SK-N-SH (cell line): Measurements from ENCODE around the gene TAMALIN. TPM values are rescaled to one million over a fixed set of nuclear protein-coding genes. Genes with fewer than 3 reads are reported as not detected.

Experiments
- CTCF ChIA-PET: fragments of 300-600, 350-600 bp; formaldehyde crosslinking; extraction: SDS; loops from one replicate; lab custom pipeline; 2021; lab: Yijun Ruan, JAX
- POLR2A ChIA-PET: fragments of 350-600 bp; sonication (Branson Sonifier 250); formaldehyde crosslinking; extraction: SDS; loops from one replicate; lab custom pipeline; 2020; ENCODE audit warnings: antibody characterized with exemption, inconsistent platforms; lab: Yijun Ruan, JAX
- DNase-seq: peaks from one replicate; pipeline ENCODE4 v3.0.0; 2012
- H2AFZ ChIP-seq: fragments of 200-600 bp; sonication (generic); 2 replicates; pipeline ENCODE4 v1.8.1; 2016; ENCODE audit warnings: antibody characterized with exemption, mild to moderate bottlenecking, low read depth
- H3F3A ChIP-seq: fragments of 200-600 bp; sonication (generic); replicated peaks from 2 replicates; pipeline ENCODE3; 2016; ENCODE audit warnings: antibody characterized with exemption, mild to moderate bottlenecking; ENCODE audit not compliant: insufficient read depth
- H3K27ac ChIP-seq, 2 experiments: fragments of 200-500 bp in 1 of 2; fragments of 200-600 bp in 1 of 2; sonication (Bioruptor generic) in 1 of 2; sonication (generic), shearing (Covaris generic) in 1 of 2; 2 replicates each; pipeline versions ENCODE4 v1.5.1 to v1.6.1; 2014 to 2016; ENCODE audit warnings: low read depth in 2 of 2, inconsistent platforms in 1 of 2, low read length in 1 of 2, mild to moderate bottlenecking in 1 of 2, mixed read lengths in 1 of 2
- H3K27me3 ChIP-seq: fragments of 200-600 bp; sonication (generic), shearing (Covaris generic); 2 replicates; pipeline ENCODE4 v1.6.1; 2016; ENCODE audit warnings: mixed run types; ENCODE audit not compliant: insufficient read depth
- H3K36me3 ChIP-seq, 2 experiments: fragments of 200-500 bp in 1 of 2; fragments of 200-600 bp in 1 of 2; sonication (Bioruptor generic) in 1 of 2; sonication (generic) in 1 of 2; replicated peaks in 1 of 2; 2 replicates each; pipeline versions ENCODE3 to v1.5.1; 2014 to 2016; ENCODE audit warnings: low read length in 1 of 2, mild to moderate bottlenecking in 1 of 2; ENCODE audit not compliant: insufficient read depth in 2 of 2, control insufficient read depth in 1 of 2
- H3K4me1 ChIP-seq, 2 experiments: fragments of 200-500 bp in 1 of 2; fragments of 200-600 bp in 1 of 2; sonication (Bioruptor generic) in 1 of 2; sonication (generic), shearing (Covaris generic) in 1 of 2; 2 replicates each; pipeline versions ENCODE4 v1.5.1 to v1.6.1; 2014 to 2016; ENCODE audit warnings: low read depth in 1 of 2, low read length in 1 of 2, mixed run types in 1 of 2; ENCODE audit not compliant: insufficient read depth in 2 of 2, control insufficient read depth in 1 of 2
- H3K4me2 ChIP-seq: fragments of 200-600 bp; sonication (generic), shearing (Covaris generic); 2 replicates; pipeline ENCODE4 v1.6.1; 2017; ENCODE audit warnings: mixed run types
- H3K4me3 ChIP-seq, 2 experiments: fragments of 200-500 bp in 1 of 2; fragments of 200-600 bp in 1 of 2; sonication (Bioruptor generic) in 1 of 2; sonication (generic), shearing (Covaris generic) in 1 of 2; 2 replicates each; pipeline versions ENCODE4 v1.5.1 to v1.8.1; 2014 to 2016; ENCODE audit warnings: low read depth in 2 of 2, inconsistent platforms in 1 of 2, low read length in 1 of 2, mild to moderate bottlenecking in 1 of 2, mixed read lengths in 1 of 2, moderate library complexity in 1 of 2
- H3K79me2 ChIP-seq: fragments of 200-600 bp; sonication (generic); 2 replicates; pipeline ENCODE4 v1.8.1; 2017; ENCODE audit warnings: mild to moderate bottlenecking; ENCODE audit not compliant: insufficient read depth
- H3K9ac ChIP-seq: fragments of 200-600 bp; sonication (generic); 2 replicates; pipeline ENCODE4 v1.6.1; 2017; ENCODE audit warnings: mixed run types
- H3K9me2 ChIP-seq: fragments of 200-600 bp; sonication (generic); 2 replicates; pipeline ENCODE4 v1.6.1; 2017; ENCODE audit warnings: mixed run types
- H3K9me3 ChIP-seq: fragments of 200-600 bp; sonication (generic); 2 replicates; pipeline ENCODE4 v1.6.1; 2017; ENCODE audit warnings: mixed run types, mild to moderate bottlenecking, moderate library complexity
- H4K20me1 ChIP-seq: fragments of 200-600 bp; sonication (generic); 2 replicates; pipeline ENCODE4 v1.6.1; 2017; ENCODE audit warnings: mild to moderate bottlenecking, mixed run types; ENCODE audit not compliant: insufficient read depth
- CHD2 ChIP-seq: fragments of 150-350 bp; IDR thresholded peaks from 2 replicates; pipeline ENCODE4 v1.6.1; 2018; ENCODE audit warnings: low read length; ENCODE audit not compliant: partially characterized antibody
- FOSL2 ChIP-seq: IDR thresholded peaks from 2 replicates; pipeline ENCODE4 v1.4.0; 2012; ENCODE audit warnings: low read depth, mild to moderate bottlenecking, moderate library complexity, borderline replicate concordance
- GABPA ChIP-seq: IDR thresholded peaks from 2 replicates; pipeline ENCODE4 v1.4.0; 2012; ENCODE audit warnings: low read depth, mild to moderate bottlenecking
- GATA2 ChIP-seq: sonication (generic); formaldehyde crosslinking; IDR thresholded peaks from 2 replicates; pipeline ENCODE4 v1.5.0; 2020; ENCODE audit warnings: mild to moderate bottlenecking, missing genetic modification reagents
- JUND ChIP-seq: IDR thresholded peaks from 2 replicates; pipeline ENCODE4 v1.4.0; 2012
- MEF2A ChIP-seq: IDR thresholded peaks from 2 replicates; pipeline ENCODE4 v1.4.0; 2012; ENCODE audit warnings: low read depth, borderline replicate concordance
- NFIC ChIP-seq: IDR thresholded peaks from 2 replicates; pipeline ENCODE4 v1.4.0; 2012; ENCODE audit warnings: borderline replicate concordance
- NRF1 ChIP-seq: IDR thresholded peaks from 2 replicates; pipeline ENCODE4 v1.6.1; 2012; ENCODE audit warnings: low read depth, mild to moderate bottlenecking, low read length
- RCOR1 ChIP-seq: fragments of 150-350 bp; IDR thresholded peaks from 2 replicates; pipeline ENCODE4 v1.6.1; 2017; ENCODE audit warnings: antibody characterized with exemption, low read length
- RXRA ChIP-seq: IDR thresholded peaks from 2 replicates; pipeline ENCODE4 v1.4.0; 2012; ENCODE audit warnings: low read depth, mild to moderate bottlenecking, borderline replicate concordance
- SMC3 ChIP-seq: IDR thresholded peaks from 2 replicates; pipeline ENCODE4 v1.6.1; 2012; ENCODE audit warnings: low read depth, low read length, improper control_type of control experiment
- TAF1 ChIP-seq: IDR thresholded peaks from 2 replicates; pipeline ENCODE4 v1.6.1; 2012; ENCODE audit warnings: low read depth, mild to moderate bottlenecking, low read length, moderate library complexity, borderline replicate concordance
- TCF12 ChIP-seq: IDR thresholded peaks from 2 replicates; pipeline ENCODE4 v1.4.0; 2012
- USF2 ChIP-seq: fragments of 150-350 bp; IDR thresholded peaks from 2 replicates; pipeline ENCODE4 v1.6.1; 2017; ENCODE audit warnings: antibody characterized with exemption, low read length, low read depth, borderline replicate concordance
- WGBS: methylation state at CpG from one replicate; pipeline ENCODE4 v1.1.6; 2017; ENCODE audit warnings: low lambda C conversion rate; 5-methylcytosine and 5-hydroxymethylcytosine counted together
- polyA plus RNA-seq, 3 experiments: library from polyadenylated mRNA; depleted of rRNA; stranded (reverse); fragments of >200 nt; gene quantifications; 2 replicates each; pipeline ENCODE4 v1.2.3, GENCODE V29; 2012
- TF ChIP-seq, protein P1 (sequence below): IDR thresholded peaks from 2 replicates; pipeline ENCODE4 v1.4.0; 2012; ENCODE audit warnings: low read depth
- TF ChIP-seq, protein P2 (sequence below): fragments of 200-600 bp; sonication (generic); IDR thresholded peaks from 2 replicates; pipeline ENCODE4 v1.6.1; 2017; ENCODE audit warnings: antibody characterized with exemption, mild to moderate bottlenecking, moderate library complexity
- TF ChIP-seq, protein P3 (sequence below): IDR thresholded peaks from 2 replicates; pipeline ENCODE4 v1.4.0; 2012; ENCODE audit warnings: low read depth, borderline replicate concordance

The TAMALIN gene
- polyA plus RNA-seq, 1 of the 3 experiments (the other 2 are of a cell fraction) = 2.4 TPM

GRCh38 chr12:51985154-51985835, 21.5 kb upstream of the TAMALIN start:
- H3K4me1 ChIP-seq = no peaks in the 10 kb centered on the region
- H4K20me1 ChIP-seq = no peaks in the 10 kb centered on the region
- H3K27me3 ChIP-seq = no peaks in the 10 kb centered on the region
- H3F3A ChIP-seq = no peaks in the 10 kb centered on the region
- H2AFZ ChIP-seq = no peak overlapping the region
- TF ChIP-seq GABPA (no peak), JUND (no peak), USF2 (no peak), GATA2 (CRISPR knock-in tag) (no peak), CHD2 (no peak), NFIC (no peak), SMC3 (no peak), FOSL2 (no peak), MEF2A (no peak), RCOR1 (no peak), NRF1 (no peak), RXRA (no peak), TCF12 (no peak), TAF1 (no peak)
- TF ChIP-seq, protein P1, sequence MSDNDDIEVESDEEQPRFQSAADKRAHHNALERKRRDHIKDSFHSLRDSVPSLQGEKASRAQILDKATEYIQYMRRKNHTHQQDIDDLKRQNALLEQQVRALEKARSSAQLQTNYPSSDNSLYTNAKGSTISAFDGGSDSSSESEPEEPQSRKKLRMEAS = no peak
- TF ChIP-seq, protein P2, sequence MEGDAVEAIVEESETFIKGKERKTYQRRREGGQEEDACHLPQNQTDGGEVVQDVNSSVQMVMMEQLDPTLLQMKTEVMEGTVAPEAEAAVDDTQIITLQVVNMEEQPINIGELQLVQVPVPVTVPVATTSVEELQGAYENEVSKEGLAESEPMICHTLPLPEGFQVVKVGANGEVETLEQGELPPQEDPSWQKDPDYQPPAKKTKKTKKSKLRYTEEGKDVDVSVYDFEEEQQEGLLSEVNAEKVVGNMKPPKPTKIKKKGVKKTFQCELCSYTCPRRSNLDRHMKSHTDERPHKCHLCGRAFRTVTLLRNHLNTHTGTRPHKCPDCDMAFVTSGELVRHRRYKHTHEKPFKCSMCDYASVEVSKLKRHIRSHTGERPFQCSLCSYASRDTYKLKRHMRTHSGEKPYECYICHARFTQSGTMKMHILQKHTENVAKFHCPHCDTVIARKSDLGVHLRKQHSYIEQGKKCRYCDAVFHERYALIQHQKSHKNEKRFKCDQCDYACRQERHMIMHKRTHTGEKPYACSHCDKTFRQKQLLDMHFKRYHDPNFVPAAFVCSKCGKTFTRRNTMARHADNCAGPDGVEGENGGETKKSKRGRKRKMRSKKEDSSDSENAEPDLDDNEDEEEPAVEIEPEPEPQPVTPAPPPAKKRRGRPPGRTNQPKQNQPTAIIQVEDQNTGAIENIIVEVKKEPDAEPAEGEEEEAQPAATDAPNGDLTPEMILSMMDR = no peak
- TF ChIP-seq, protein P3, sequence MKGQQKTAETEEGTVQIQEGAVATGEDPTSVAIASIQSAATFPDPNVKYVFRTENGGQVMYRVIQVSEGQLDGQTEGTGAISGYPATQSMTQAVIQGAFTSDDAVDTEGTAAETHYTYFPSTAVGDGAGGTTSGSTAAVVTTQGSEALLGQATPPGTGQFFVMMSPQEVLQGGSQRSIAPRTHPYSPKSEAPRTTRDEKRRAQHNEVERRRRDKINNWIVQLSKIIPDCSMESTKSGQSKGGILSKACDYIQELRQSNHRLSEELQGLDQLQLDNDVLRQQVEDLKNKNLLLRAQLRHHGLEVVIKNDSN = no peak
- no peaks in the 10 kb centered on the region for H3K9me2 ChIP-seq
- no peaks in the 10 kb centered on the region for H3K9me3 ChIP-seq
- no peak for DNase-seq
- 89% methylated on average over 9 of the region's 9 CpGs for WGBS
- CTCF ChIA-PET = interaction anchor here (0.6 to 21.4 kb wide), 6 partner anchors 8 to 99 kb away, joined by 3 to 608 read pairs (median 20); partner anchors contain the start of gene ANKRD33
- no peak overlapping the region for H3K9ac ChIP-seq
- no peak overlapping the region for H3K4me3 ChIP-seq
- POLR2A ChIA-PET = no interaction called here
- H3K36me3 ChIP-seq = peaks cover 16 to 55% of the 10 kb centered on the region in 2 experiments
- H3K27ac ChIP-seq = no peak overlapping the region
- H3K4me2 ChIP-seq = no peak overlapping the region
- H3K79me2 ChIP-seq = no peaks in the 10 kb centered on the region
